HG03280 (cell line): Measurements from ENCODE around the gene TRIML2.
"Not testable (repeated sequence)": the region's sequence is repeated elsewhere in the genome, so short reads cannot be mapped to it uniquely, and the experiment has no call there.

Experiments used
- ATAC-seq: cut with Tn5 transposase; IDR thresholded peaks from one replicate; pipeline ENCODE4 v1.9.1; 2021; ENCODE audit warnings: mild to moderate bottlenecking, moderate library complexity; ENCODE audit not compliant: unreplicated experiment

TRIML2 gene

DNA sequence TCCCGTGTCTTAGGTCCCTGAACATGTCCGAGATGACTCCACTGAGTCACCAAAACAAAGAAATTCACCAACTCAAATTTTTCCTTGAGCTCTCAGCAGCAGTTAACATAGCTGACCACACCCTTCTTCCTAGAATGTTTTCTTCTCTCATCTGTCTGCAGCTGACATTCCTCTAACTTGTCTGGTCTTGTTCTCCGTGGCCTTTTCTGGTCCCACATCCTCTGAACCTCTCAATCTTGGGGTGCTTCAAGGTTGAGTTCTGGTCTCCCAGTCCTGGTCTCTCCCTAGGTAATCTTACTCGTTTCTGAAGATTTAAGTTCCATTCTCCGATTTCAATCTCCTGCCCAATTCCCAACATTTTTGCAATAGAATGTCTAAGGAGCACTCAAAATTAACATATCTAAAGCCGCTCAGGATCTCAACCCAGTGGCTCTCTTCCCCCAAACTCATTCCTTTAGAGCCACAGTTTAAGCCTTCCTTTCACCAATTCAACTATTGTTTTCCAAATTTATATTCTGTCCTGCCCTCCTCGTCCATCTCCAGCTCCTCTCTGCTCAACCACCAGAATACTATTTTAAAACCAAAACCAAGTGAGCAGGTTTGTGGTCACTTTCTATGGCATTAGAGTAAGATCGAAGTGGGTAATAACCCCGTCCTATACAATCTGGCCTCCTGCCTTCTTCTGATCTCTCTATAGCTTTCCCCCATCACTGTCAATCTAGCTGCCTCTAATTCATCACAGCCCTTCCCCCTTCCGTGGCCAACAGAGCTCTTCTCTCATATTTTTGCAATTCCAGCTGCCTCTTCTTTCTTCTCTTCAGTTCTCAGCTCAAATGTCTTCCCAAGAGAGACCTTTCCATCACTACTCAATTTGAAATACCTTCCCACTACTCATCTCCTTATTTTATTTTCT is 1.2 kb downstream of the TRIML2 start:
- no peak for ATAC-seq

DNA sequence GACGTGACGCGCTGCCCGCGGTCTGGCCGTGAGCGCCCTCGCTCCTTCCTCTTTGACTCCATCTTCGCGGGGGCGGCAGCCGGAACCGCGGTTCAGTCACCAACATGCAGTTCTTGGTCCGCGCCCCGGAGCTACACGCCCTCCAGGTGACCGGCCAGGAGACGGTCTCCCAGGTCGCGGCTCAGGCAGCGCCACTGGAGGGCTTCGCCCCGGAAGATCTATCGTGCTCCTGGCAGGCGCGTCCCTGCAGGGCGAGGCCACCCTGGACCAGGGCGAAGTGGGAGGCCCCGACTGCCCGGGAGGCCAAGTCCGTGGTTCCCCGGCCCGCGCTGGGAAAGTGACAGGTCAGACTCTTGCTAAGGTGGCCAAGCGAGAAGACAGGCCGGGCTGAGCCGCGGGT is 2.9 kb downstream of the TRIML2 start:
- ATAC-seq = no peak

DNA sequence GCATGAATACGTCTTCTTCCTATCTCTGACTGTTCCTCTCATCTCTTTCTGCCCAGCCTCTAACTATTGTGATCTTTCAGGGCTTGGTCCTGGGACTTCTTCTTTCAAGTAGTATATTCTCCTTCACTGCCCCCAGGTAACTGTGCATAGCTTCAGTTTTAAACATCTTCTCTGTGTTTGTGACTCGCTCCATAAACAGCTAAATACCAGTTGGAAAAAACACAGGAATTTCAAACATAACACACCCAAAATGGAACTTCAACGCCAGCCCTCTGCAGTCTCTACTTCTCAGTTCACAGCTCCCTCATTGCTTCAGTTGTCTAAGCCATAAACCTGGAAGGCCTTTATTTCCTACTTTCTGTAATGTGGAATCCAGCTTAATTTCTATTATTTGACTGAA is 16.6 kb downstream of the TRIML2 start:
- no peak for ATAC-seq

DNA sequence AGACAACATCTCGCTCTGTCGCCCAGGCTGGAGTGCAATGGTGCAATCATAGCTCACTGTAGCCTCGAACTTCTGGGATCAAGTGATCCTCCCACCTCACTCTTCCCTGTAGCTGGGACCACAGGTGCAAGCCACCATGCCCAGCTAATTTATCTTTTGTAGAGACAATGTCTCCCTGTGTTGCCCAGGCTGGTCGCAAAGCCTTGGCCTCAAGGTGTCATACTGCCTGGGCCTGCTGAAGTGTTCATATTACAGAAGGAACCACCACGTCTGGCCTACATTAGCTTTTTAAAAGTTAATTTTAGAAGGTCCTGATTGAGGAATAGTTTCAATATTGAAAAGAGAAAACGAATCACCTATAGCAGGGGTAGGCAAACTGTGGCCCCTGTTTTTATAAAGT is 22.5 kb downstream of the TRIML2 start:
- no peak for ATAC-seq

DNA sequence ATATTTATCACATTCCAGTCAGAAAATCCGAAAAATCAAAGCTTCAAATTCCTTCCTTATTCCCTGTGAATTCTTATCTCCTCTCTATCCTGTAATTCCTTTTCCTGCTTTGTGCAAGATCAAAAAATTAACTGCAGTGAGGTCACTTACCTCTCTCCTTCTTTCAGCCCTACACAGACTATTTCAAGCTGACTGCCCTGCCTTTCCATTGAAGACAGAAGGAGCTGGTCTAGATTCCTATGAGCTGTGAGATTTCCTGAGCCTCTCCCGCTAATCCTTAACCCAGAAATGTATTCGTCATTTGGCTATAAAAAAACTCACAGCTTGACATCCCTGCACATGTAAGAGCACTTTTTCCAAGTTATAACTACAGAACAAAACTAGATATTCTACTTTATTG is 26.6 kb downstream of the TRIML2 start:
- ATAC-seq = no peak

DNA sequence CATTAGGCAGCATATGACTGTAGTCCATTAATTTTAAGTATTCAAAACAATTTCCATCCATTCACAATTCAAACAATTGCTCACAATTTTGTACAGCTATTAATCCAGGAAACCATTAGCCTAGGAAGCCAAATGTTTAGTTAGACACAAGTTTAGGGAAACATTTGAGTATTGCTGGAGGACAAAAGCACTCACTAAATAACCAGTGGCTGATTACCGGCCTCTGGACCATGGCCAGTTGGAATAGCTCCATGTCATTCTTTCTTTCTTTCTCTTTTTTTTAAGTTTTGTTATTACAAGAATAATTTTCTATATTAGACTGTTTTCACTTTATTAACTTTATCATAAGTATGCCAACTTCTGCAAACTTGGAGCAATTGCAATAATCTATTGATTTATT is 31.3 kb downstream of the TRIML2 start:
- no peak for ATAC-seq

DNA sequence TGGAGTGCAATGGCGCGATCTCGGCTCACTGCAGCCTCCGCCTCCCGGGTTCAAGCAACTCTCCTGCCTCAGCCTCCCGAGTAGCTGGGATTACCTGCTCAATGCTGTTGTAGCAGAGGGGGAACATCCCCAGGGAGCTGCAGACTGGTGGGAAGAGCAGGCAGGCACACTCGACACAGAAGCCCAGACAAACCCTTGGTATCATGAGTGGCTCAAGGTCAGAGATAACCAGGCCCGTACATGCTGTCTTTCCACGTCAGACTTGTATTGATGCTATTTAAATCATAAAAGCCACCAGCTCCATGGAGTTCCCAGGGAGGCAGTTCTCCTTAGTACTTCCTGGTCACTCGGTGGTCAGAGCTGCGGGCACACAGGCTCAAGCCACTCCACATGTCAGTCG is 33.2 kb downstream of the TRIML2 start:
- ATAC-seq = no peak

DNA sequence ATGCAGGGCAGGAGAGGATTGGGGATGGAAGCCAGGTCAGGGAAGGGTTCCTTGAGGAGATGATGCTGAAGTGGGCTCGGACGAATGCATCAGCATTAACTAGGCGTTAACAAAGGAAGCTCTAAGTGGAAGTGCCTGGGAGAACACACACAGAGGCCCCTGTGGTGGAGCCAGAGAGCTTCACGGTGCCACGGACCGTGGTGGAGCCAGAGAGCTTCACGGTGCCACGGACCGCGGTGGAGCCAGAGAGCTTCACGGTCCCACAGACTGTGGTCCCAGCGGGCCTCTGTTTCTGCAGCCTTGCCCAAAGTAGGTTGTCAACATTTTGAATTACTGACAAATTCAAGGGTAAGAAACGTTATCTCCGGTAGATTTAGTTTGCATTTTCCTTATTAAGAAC is 48.3 kb downstream of the TRIML2 start:
- ATAC-seq = no peak

DNA sequence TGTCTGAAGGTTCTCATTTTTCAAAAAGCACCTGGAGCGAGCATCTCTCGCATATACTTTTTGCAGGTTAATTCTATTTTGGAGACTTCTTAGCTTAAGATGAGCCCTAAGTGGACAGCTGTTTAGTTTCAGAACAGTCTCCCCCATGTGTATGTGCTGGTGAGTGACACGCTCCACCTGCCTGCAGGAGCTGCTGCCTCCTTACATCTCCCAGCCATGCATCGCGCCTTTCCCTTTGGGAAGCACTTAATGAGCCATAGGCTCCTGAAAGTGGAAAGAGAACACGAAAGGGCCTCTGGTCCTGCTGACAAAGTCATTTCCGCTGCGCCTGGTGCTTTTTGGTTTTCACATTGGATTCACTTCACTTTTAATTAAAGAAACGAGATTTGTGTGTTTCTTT is 56.1 kb downstream of the TRIML2 start:
- ATAC-seq = no peak

DNA sequence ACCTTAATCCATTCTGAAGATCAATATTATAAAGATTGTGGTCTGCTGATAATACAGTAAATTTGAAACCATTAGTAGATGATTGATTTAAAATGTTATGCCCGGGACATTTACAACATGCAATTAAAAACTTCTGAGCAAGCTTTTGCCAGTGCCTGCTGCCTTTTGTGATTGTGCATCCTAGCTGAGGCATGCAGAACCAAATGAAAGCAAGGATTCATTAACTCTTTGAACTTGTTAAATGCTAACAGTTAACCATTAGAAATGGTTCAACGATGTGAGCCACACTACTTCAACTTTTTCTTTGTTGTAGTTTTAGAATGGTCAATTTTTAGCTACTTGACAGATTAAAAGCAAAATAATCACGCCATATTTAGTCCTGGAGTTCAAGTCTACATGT is 62.7 kb downstream of the TRIML2 start:
- ATAC-seq = no peak

DNA sequence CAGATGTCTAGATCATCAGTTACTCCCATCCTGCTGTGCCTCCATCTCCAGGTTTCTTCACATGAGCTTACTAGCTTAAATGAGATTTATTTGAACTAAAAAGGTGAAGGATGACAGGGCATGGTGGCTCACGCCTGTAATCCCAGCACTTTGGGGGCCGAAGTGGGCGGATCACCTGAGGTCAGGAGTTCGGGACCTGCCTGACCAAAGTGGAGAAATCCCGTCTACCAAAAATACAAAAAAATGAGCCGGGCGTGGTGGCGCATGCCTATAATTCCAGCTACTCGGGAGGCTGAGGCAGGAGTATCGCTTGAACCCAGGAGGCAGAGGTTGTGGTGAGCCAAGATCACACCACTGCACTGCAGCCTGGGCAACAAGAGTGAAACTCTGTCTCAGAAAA is 63.9 kb downstream of the TRIML2 start:
- not testable (repeated sequence) for ATAC-seq

DNA sequence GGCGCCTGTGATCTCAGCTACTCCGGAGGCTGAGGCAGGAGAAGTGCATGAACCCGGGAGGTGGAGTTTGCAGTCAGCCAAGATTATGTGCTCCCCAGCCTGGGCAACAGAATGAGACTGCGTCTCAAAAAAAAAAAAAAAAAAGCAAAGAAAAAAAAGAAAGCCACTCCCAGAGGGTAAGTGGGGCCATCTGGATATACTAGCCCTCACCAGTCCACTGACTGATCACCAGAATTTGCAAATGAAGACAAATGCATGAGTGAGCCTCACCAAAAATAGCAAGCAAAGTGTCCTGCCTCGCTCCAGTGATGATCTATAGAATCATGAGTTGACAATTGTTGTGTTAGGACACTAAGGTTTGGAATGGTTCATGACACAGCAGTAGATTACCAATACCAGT is 66.2 kb downstream of the TRIML2 start:
- ATAC-seq = no peak

DNA sequence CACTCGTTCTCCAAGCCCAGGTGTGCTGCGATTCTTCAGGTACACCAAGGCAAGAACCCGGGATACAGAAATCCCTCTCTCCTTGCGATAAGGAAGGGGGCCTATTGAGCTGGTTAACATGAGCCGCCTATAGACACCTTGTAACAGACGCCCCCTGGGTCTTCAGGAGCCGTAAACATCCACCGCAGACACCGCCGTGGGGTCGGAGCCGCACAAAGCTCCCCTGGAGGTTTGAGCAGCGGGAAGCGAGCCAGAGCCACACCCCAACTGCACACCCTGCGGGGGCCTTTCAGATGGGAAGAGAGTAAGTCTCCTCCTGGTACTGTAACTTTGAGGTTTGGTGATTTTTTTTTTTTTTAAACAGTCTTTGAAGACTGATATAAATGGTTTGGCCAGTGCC is 67.2 kb downstream of the TRIML2 start:
- ATAC-seq = no peak

DNA sequence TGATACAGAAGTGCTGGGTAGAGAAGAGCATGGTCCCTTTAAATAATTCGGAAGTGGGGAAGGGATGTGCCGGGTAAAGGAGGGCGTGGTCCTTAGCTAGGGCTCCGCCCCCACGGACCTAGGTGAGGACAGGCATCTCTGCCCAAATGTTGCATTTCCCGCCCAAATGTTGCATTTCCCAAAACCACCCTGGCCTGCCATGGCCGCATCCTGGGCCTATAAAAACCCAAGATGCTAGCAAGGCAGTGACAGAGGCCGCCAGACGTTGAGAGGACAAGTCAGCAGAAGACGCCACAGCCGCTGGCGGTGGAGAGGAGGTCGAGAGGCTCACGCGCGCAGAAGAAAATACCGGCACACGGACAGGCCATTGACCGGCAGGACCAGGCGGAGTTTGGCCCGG is 67.7 kb downstream of the TRIML2 start:
- ATAC-seq = no peak
